SH-SY5Y (cell line): ENCODE measurements around the gene NPR2.

Source experiments
- GATA2 ChIP-seq: IDR thresholded peaks from 2 replicates; pipeline ENCODE4 v1.6.1; 2011; ENCODE audit warnings: mild to moderate bottlenecking, low read depth, low read length
- GATA3 ChIP-seq: IDR thresholded peaks from 2 replicates; pipeline ENCODE4 v1.6.1; 2011; ENCODE audit warnings: low read depth, mild to moderate bottlenecking, low read length, moderate library complexity

DNA sequence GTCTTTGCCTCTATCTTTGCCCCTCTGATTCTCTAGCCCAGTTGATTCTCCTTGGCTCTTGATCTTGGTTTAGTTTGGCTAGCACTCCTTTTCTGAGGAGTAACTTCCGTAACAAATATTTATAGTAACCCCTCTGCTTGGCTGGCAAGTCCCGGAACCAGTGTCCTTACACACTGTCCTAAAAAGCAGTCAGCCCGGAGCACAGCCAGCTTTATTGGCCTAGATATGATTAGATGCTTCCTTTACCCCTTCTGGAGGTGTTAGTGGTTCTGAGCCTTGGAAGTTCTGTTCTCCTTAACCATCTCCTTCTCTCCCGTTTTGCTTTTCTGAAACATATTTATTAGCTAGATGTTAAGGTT is 20.3 kb upstream of the NPR2 start:
- TF ChIP-seq GATA3 (no peak), GATA2 (no peak)
